Hepatocyte (in vitro differentiated cells): Measurements from ENCODE around the gene SERINC2.

ENCODE experiments used
- CTCF ChIP-seq: fragments of 200-600 bp; sonication (generic); IDR thresholded peaks from 2 replicates; pipeline ENCODE4 v1.5.1; 2016; ENCODE audit warnings: antibody characterized with exemption, mild to moderate bottlenecking; ENCODE audit not compliant: poor library complexity
- EZH2 ChIP-seq: fragments of 200-600 bp; sonication (generic); IDR thresholded peaks from 2 replicates; pipeline ENCODE4 v1.6.1; 2016; ENCODE audit warnings: antibody characterized with exemption, mild to moderate bottlenecking, borderline replicate concordance
- EZH2phosphoT487 ChIP-seq: fragments of 200-600 bp; sonication (generic); IDR thresholded peaks from one replicate; pipeline ENCODE4 v1.6.1; 2018; ENCODE audit warnings: antibody characterized with exemption, mild to moderate bottlenecking, low read depth, moderate library complexity; ENCODE audit not compliant: unreplicated experiment, severe bottlenecking

- TF ChIP-seq CTCF (no peak), EZH2 (no peak), EZH2phosphoT487 (no peak)
These were observed 41.0 kb upstream of the SERINC2 start for GRCh38 chr1:31372051-31372450.
